ENCODE results near the gene VWF. TPM values are rescaled to one million over a fixed set of nuclear protein-coding genes. Genes with fewer than 3 reads are reported as not detected.

Gene VWF
- total and polyA plus RNA-seq, 10 of the 15 experiments (the other 5 are each of a cell fraction or from before 2014, with no cell fraction given) = 0.08 to 0.23 TPM; not detected in 8

DNA sequence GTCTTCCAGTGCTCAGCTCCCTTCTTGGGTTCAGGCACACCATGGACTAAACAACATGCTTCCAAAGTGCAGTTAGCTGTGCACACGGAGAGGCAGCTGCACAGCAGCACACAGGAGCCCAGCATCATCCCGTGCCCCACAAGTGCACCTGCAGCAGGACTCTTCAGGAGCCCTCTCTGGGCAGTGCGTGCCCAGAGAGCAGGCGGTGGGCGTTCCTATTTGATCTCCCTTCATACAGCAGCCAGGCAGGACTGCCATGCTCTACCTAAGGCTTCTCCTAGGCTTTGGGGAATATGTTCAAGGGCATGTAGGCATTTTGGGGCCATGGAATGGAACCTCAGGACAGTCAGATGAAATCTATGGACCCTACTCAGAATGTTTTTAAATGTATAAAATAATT lies 214.9 kb downstream of the VWF start:
- FAIRE-seq (no peak), DNase-seq (ENCODE audit: low read depth, low spot score) (no peak), ATAC-seq (no peak)
- Histone ChIP-seq H3K4me3 (no peak overlapping the region), H4K20me1 (ENCODE audit: control insufficient read depth, insufficient read depth) (no peaks in the 10 kb centered on the region), H3K4me2 (ENCODE audit: control insufficient read depth, insufficient read depth) (no peak overlapping the region), H3K9me3 (replicated peaks; ENCODE audit: control insufficient read depth, insufficient read depth, low read length) (no peaks in the 10 kb centered on the region), H3K4me1 (ENCODE audit: control insufficient read depth, insufficient read depth, low read length) (no peaks in the 10 kb centered on the region), H3K9ac (ENCODE audit: control insufficient read depth, insufficient read depth, low read length) (no peak overlapping the region), H3K27me3 (replicated peaks in 1 of 2; ENCODE audit: control insufficient read depth in 2 of 2, insufficient read depth in 2 of 2, low read length in 1 of 2) (peaks cover 2 to 7% of the 10 kb centered on the region in 2 experiments; a peak in 3 of 4 replicates), H3K27ac (ENCODE audit: control insufficient read depth, insufficient read depth) (no peak overlapping the region), H3K36me3 (ENCODE audit: control insufficient read depth in 2 of 2, insufficient read depth in 2 of 2, low read length in 1 of 2) (no peaks in the 10 kb centered on the region), H3K79me2 (ENCODE audit: control insufficient read depth, insufficient read depth, low read length) (no peaks in the 10 kb centered on the region), H2AFZ (ENCODE audit: control insufficient read depth, low read depth, low read length) (no peak overlapping the region)
- intact Hi-C loops (cut with micrococcal nuclease; ENCODE audit: unreplicated experiment) (no loop called here), in situ Hi-C loops (cut with MboI) (no loop called here)
- SMC1A ChIA-PET (ENCODE audit: uncharacterized antibody, unreplicated experiment) = no interaction called here
- 7% methylated on average over 5 of the region's 5 CpGs for WGBS (ENCODE audit: insufficient coverage, insufficient replicate concordance, low lambda C conversion rate, missing lambda C conversion rate)
- CTCF ChIA-PET = no interaction called here
- POLR2A ChIA-PET = no interaction called here
- BruUV-seq (replicated peaks) = no TSS peak
- RAD21 ChIA-PET (ENCODE audit: unreplicated experiment) = no interaction called here
- TF ChIP-seq JUNB (IDR thresholded peaks at IDR 0.05) = no peak
- TF ChIP-seq, protein P1, sequence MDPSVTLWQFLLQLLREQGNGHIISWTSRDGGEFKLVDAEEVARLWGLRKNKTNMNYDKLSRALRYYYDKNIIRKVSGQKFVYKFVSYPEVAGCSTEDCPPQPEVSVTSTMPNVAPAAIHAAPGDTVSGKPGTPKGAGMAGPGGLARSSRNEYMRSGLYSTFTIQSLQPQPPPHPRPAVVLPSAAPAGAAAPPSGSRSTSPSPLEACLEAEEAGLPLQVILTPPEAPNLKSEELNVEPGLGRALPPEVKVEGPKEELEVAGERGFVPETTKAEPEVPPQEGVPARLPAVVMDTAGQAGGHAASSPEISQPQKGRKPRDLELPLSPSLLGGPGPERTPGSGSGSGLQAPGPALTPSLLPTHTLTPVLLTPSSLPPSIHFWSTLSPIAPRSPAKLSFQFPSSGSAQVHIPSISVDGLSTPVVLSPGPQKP (IDR thresholded peaks at IDR 0.05; ENCODE audit: low read depth, low read length) = no peak
- TF ChIP-seq, protein P2, sequence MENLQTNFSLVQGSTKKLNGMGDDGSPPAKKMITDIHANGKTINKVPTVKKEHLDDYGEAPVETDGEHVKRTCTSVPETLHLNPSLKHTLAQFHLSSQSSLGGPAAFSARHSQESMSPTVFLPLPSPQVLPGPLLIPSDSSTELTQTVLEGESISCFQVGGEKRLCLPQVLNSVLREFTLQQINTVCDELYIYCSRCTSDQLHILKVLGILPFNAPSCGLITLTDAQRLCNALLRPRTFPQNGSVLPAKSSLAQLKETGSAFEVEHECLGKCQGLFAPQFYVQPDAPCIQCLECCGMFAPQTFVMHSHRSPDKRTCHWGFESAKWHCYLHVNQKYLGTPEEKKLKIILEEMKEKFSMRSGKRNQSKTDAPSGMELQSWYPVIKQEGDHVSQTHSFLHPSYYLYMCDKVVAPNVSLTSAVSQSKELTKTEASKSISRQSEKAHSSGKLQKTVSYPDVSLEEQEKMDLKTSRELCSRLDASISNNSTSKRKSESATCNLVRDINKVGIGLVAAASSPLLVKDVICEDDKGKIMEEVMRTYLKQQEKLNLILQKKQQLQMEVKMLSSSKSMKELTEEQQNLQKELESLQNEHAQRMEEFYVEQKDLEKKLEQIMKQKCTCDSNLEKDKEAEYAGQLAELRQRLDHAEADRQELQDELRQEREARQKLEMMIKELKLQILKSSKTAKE (IDR thresholded peaks at IDR 0.05; ENCODE audit: low read depth, poor library complexity, severe bottlenecking) = no peak
- TF ChIP-seq, protein P3, sequence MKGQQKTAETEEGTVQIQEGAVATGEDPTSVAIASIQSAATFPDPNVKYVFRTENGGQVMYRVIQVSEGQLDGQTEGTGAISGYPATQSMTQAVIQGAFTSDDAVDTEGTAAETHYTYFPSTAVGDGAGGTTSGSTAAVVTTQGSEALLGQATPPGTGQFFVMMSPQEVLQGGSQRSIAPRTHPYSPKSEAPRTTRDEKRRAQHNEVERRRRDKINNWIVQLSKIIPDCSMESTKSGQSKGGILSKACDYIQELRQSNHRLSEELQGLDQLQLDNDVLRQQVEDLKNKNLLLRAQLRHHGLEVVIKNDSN (IDR thresholded peaks at IDR 0.05; ENCODE audit: borderline replicate concordance, extremely low read length, insufficient read depth, low read depth, low read length) = no peak
- TF ChIP-seq YBX1 (IDR thresholded peaks at IDR 0.05) = no peak
- TF ChIP-seq BMI1 (IDR thresholded peaks at IDR 0.05; ENCODE audit: borderline replicate concordance) = no peak
- TF ChIP-seq ASH2L (IDR thresholded peaks at IDR 0.05; ENCODE audit: borderline replicate concordance, low read depth) = no peak
- no peak for TF ChIP-seq KLF5 (IDR thresholded peaks at IDR 0.05; ENCODE audit: partially characterized antibody)
- no peak for TF ChIP-seq PAX5 (IDR thresholded peaks at IDR 0.05; ENCODE audit: borderline replicate concordance, low read depth, low read length)
- no peak for TF ChIP-seq SUZ12 (IDR thresholded peaks at IDR 0.05; ENCODE audit: unreplicated experiment)
- TF ChIP-seq ESRRA (IDR thresholded peaks at IDR 0.05; ENCODE audit: low read length) = no peak
- TF ChIP-seq, protein P4, sequence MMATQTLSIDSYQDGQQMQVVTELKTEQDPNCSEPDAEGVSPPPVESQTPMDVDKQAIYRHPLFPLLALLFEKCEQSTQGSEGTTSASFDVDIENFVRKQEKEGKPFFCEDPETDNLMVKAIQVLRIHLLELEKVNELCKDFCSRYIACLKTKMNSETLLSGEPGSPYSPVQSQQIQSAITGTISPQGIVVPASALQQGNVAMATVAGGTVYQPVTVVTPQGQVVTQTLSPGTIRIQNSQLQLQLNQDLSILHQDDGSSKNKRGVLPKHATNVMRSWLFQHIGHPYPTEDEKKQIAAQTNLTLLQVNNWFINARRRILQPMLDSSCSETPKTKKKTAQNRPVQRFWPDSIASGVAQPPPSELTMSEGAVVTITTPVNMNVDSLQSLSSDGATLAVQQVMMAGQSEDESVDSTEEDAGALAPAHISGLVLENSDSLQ (IDR thresholded peaks at IDR 0.05) = no peak
- TF ChIP-seq, protein P5, sequence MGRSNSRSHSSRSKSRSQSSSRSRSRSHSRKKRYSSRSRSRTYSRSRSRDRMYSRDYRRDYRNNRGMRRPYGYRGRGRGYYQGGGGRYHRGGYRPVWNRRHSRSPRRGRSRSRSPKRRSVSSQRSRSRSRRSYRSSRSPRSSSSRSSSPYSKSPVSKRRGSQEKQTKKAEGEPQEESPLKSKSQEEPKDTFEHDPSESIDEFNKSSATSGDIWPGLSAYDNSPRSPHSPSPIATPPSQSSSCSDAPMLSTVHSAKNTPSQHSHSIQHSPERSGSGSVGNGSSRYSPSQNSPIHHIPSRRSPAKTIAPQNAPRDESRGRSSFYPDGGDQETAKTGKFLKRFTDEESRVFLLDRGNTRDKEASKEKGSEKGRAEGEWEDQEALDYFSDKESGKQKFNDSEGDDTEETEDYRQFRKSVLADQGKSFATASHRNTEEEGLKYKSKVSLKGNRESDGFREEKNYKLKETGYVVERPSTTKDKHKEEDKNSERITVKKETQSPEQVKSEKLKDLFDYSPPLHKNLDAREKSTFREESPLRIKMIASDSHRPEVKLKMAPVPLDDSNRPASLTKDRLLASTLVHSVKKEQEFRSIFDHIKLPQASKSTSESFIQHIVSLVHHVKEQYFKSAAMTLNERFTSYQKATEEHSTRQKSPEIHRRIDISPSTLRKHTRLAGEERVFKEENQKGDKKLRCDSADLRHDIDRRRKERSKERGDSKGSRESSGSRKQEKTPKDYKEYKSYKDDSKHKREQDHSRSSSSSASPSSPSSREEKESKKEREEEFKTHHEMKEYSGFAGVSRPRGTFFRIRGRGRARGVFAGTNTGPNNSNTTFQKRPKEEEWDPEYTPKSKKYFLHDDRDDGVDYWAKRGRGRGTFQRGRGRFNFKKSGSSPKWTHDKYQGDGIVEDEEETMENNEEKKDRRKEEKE (IDR thresholded peaks at IDR 0.05) = no peak
